Daoy (cell line): ENCODE data around the gene RBCK1. TPM values are rescaled to one million over a fixed set of nuclear protein-coding genes. Genes with fewer than 3 reads are reported as not detected.
A peak's percentile ranks its signal among the peaks of the same experiment; 100 is the strongest.
"Not testable (repeated sequence)": the region's sequence is repeated elsewhere in the genome, so short reads cannot be mapped to it uniquely, and the experiment has no call there.

Experiments used
- DNase-seq: peaks from one replicate; pipeline ENCODE4 v3.0.0-alpha.2; 2015; ENCODE audit warnings: low read depth
- total RNA-seq: library from RNA; depleted of rRNA; stranded (reverse); fragments of >200 nt; shearing (Covaris generic); gene quantifications from 2 replicates; pipeline ENCODE4 v1.2.3, GENCODE V29; 2014

Gene RBCK1
- total RNA-seq, 1 experiment from 2014 or later = 42.9 TPM

DNA sequence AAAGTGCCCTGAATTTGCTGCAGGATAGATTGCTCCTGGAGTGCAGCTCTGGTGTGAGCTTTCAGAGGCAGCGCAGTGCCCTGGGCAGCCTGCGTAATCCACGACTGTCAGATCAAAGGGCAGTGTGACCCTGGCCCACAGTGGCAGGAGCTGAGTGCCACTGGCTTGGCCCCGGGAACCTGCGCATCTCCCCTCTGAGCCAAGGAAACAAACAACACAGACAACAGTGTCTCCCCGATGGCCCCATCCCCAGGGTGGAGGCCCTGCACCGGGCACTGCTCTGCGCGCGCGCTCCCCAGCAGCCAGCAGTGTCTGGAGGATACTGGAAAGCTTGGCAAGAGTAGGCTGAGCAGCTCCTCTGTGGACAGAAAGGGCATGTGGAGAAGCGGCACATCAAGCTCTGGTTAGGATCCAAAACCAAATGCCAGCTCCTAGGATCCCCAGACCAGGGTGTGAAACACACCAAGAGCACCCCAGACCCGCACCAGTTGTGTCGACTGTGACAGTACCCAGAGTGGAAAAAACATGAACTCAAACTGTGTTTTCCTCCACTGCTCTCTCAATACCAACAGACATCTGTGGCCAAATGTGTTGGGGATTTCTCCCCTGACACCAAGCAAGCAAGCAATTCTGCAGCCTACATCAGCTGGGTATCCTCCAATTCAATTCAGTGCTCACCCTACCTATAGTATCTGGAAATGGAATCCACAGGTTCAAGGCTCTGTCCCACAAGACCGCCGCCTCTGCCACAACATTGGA, 26.7 kb downstream of the RBCK1 start:
- DNase-seq = no peak

DNA sequence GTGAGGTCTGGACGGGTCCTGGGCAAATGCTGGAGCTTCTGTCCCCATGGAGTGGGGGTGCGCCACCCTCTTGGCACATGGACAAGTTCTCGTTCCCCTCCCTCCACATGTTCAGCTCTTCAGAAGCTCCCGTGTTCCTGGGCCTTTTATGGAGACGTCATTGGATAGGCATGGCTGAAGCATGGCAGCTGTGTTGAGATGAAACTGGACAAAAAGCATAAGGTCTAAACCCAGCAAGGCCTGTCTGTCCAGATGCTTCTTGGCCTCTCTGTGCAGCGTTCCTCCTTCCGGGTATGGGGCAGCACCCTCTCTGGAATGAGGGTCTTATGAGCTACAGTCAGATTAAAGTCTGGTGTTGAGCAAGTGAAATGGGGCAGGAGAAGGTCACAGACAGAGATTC, 27.5 kb downstream of the RBCK1 start:
- no peak for DNase-seq

DNA sequence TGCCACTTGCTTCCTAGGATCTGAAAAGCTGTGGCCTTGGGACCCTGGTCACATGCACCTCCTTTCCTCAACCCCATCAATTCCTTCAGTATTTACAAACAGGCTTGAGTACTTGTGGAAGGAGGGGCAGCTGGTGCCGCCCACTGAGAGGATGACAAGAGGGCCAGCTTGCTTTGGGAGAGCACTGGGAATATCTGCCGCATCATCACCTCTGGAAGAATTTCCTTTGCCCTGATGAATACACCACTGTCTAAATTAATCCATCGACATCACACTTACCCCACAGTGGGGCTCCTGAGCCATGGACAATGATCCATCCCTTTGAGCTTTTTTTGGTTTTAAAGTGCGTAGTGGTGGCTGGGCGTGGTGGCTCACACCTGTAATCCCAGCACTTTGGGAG, 28.4 kb downstream of the RBCK1 start:
- no peak for DNase-seq

DNA sequence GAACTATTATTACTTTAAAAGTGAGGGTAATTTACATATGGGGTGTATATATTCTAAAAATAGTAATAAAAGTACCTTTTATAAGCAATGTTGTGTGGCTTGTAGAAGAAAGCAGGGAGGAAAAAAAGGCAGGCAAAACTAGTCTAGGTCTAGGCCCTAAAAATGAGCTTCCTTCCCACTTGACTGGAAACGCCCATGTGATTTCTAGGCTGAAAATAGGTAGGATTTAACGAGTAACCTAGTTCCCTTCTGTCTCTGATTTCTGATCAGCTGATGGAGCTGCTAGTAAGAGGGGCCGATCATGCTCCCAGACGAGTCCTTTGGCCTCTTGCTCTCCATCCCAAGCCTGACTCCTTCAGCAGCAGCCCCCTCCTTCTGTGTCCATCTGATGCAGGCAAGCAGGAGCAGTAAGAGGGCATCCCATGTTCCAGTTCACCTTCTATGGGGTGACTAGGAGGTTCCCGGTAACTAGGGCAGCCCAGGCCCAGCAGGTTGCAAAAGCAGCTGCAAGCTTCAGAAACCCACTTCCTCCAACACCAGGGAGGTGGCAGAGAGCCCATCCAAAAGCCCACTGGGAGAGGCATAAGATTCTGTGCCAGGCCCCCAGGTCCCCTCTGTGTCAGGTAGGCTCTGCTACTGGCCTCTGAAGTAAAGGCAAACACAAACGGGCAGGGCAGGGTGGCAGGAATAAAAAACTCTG, 29.8 kb downstream of the RBCK1 start:
- no peak for DNase-seq

DNA sequence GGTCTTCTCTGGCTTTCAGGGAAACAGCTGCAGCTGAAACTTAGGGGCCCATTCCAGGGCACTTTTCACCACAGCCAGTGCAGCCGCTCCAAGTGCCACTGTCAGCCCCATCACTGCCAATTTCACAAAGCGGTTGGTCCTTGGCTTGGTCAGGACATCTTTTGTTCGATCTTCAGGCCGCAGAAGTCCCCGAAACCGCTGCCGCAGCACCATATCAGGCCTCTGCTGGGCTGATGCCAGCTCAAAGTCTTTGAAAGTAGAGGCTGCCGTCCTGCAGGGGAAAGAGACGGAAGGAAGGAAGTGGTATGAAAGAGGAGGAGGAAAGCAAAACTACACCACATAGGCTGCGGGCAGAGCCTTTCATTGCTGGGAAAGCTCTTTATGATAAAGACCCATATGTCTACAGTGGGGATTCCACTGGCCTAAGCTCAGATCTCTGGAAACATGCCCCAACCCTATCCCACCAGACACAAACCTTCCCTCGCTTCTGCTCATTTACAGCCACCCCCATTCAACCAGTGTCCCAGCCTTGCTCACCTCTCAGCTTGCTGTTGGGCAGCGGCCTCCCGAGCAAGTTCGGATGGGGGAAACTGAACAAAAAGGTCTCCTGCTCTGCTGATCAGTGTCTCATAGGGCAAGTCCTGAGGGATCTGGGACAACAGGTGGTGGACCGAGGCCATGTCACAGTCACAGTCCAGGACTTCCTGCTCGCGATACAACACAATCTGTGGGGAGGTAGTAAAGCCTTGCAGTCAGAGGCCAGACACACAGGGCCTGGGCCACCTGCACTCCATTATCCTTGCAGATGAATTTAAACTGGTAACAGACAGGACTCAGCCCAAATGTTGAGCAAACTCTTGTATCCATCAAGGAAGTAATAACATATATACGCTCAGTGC, 30.7 kb downstream of the RBCK1 start:
- DNase-seq = no peak

DNA sequence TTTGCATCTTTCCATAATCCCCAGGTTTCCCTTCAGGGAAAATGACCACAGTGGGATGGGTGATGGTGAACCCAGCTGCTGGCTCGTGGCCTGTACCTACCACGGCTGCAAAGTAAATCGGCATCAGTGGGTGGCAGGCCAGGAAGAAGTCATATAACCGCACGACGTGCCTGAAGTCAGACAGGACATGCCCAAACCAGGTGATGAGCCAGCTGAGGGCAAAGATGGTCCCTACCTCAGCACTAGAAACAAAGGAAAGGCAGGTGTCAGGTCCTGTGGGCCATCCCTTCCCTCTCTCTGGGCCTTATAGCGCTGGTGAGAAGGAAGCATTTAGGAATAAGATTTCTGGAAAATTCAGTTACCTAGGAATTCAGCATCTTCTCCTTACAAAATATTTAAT, 32.0 kb downstream of the RBCK1 start:
- DNase-seq = no peak

DNA sequence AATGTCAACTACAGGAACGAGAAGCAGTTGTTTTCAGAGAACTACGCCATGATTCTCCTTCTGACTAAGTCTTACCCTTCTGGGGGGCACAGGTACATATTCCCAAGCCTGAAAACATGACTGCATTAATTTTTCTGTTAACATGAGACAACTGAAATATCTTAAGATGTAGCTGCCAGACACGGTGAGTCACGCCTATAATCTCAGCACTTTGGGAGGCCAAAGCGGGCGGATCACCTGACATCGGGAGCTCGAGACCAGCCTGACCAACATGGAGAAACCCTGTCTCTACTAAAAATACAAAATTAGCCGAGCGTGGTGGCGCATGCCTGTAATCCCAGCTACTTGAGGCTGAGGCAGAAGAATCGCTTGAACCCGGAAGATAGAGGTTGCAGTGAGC, 32.5 kb downstream of the RBCK1 start:
- DNase-seq = peak; percentile 33

DNA sequence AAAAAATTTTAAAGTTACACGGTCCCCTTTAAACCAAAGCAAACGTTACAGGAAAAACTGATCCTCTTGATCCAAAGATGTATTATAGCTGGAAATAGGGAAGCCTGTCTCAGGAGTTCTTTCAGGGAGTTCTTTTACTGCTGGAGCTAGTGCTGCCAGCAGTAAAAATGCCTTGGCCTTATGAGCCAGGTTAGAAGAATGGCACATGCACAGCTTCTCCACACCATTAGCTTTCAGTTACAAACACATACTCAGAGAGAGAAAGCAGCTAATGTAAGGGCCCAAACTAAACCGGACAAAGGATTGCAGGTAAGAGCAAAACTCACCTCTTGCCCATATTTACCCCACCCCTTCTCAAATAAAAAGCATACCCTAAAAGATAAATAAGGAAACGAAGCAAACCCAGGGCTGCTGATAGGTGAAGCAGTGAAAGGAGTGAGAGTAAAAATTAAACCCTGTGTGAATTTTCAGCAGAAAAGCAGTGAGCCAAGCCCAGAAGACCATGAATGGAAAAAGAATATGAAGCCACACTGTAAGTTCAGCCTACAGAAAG, 35.2 kb downstream of the RBCK1 start:
- no peak for DNase-seq

DNA sequence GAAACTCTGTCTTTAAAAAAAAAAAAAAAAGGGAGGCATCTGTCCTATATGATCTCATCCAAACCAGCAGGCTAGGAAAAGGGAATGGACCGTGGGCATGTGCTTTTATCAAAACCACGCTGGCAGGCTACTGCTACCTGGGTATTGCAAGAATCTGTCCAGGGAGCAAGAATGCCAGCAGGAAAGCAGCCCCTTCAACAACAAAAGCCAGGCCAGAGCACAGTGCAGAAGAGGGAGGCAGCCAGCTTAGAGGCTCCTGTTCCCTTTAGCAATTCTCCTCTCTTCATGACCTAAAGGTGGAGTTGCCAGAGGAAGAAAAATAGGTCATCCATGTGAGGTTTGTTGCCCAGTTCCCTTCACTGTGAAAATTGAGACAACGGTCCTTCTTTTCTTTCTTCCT, 36.0 kb downstream of the RBCK1 start:
- DNase-seq = no peak

DNA sequence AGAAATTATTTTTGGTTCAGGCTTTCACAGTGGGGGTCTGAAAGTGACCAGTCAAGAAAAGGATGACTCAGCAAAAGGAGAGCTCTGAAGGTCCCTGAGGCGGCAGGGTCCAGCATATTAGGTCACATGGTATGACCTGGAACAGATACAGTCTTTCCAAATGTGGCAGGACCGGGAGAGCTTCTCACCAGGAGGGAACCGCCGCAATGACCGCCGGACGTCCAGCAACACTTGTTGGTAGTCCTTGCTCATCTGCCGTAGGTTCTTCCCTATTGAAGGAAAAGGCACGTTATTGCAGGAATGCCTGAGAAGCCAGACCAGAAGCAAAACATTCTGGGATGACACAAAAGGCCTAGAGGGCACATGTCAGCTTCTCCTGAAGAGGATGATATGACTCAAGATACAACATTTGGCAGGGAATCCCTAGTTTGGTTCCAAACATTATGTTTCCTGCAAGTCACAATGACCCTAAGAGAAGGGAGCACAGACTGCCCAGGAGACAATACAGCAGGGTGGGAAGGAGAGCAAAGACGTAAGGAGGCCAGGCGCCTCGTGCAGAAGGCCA, 36.8 kb downstream of the RBCK1 start:
- DNase-seq = no peak

DNA sequence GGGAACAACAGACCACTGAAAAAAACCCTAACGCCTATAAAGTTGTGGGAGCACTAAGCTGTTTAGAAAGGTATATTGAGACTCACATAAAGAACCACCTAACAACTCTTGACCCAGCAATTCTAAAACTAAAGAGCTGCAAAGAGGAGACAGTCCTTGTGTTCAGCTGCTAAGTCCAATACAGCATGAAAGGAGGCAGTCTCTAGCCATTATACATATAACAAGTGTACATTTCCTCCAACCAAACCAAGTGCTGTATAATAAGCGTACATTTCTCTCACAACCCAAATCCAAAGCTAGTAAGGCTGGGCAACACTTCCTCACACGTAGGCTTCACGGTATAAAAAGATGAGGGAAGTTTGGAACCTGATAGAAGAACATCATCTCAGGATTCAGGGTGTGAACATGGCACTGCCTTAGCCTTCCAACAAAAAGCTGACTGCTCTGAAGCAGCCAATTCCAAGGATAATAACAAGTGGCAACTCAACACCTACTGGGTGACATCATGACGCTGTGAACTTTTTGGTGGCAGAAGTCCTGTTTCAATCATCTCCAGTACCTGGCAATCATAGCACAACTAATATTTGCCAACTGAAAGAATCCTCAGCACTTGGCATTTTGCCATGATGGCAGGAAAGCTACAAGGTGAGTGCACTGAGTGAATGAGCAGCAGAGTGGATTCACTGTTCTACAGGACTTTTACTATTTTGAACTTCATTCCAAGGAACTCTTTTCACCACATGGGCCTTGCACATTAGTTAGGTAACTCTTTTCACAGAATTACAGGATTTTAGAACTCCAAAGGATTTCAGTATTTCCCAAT, 37.6 kb downstream of the RBCK1 start:
- no peak for DNase-seq

DNA sequence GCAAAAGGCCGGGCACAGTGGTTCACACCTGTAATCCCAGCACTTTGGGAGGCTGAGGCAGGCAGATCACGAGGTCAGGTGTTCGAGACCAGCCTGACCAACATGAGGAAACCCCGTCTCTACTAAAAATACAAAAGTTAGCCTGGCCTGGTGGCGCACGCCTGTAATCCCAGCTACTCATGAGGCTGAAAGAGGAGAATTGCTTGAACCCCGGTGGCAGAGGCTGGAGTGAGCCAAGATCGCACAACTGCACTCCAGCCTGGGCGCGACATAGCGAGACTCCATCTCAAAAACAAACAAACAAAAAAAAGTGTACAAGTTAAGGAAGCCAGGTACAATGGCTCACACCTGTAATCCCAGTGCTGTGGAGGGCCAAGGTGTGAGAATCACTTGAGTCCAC, 43.9 kb downstream of the RBCK1 start:
- not testable (repeated sequence) for DNase-seq

DNA sequence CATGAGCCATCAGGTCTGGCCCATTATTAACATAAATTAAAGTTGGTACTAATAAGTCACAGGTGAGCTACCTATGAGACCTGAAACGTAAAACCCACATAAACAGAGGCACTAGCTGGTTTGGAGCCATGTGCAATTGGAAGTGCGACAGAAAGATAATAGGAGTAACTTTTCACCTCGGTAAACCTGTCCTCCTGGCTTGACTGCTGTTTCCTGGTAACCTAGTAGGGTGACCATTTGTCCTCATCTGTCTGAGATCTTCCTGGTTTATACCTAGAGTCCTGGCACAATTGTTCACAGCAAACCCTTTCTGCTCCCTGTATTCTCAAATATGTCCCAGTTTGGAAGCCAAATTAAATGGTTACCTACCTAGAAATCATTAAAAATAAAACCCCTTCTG, 46.9 kb downstream of the RBCK1 start:
- DNase-seq = no peak

DNA sequence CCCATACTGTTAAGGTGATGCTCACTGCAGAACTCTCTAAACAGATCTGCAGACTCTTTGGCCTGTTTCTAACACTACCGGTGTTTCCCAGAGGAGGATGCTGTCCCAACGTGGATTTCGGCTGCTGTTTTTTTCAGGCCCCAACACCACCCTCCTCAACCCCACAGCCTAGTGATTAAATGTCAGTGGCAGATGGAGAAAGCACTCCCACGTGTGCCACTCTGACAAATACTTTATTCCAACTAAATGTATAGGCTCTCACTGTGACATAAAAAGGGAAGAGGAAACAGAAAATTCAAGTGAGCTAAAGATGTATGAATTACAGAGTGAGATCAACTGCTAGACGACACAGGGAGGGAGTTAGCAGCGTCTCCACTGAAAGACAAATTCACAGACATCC, 50.7 kb downstream of the RBCK1 start:
- no peak for DNase-seq

DNA sequence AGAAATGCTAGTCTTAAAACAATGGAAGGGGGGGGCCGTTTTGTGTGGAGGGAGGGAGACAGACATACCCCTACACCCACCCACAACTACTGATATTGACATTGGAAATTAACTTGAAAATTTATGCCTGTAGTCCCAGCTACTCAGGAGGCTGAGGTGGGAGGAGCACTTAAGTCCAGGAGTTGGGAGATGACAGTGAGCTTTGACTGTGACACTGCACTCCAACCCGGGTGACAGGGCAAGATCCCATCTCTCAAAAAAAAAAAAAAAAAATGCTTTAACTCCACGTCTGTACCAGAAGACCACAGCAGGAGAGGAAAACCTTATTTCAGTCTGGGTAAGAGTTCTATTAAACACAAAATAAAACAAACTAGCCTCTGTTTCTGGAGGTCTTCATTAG, 52.1 kb downstream of the RBCK1 start:
- DNase-seq = no peak

DNA sequence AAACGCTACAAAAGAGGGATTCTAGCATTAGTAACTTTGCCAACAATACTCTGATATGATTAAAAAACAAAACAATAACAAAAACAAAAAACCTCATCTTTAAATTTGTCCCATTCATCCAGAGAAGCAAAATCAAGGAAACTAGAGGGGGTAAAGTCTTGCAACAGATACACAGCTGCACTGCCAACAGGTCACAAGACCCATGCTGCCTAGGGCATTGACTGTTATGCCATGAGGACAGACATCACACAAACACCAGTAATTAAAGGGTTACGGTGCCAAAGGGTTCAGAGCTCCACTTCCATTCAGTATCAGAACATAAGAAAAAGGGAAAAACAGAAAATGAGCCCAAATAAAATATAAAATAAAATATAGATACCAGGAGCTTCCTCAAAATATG, 52.6 kb downstream of the RBCK1 start:
- no peak for DNase-seq

DNA sequence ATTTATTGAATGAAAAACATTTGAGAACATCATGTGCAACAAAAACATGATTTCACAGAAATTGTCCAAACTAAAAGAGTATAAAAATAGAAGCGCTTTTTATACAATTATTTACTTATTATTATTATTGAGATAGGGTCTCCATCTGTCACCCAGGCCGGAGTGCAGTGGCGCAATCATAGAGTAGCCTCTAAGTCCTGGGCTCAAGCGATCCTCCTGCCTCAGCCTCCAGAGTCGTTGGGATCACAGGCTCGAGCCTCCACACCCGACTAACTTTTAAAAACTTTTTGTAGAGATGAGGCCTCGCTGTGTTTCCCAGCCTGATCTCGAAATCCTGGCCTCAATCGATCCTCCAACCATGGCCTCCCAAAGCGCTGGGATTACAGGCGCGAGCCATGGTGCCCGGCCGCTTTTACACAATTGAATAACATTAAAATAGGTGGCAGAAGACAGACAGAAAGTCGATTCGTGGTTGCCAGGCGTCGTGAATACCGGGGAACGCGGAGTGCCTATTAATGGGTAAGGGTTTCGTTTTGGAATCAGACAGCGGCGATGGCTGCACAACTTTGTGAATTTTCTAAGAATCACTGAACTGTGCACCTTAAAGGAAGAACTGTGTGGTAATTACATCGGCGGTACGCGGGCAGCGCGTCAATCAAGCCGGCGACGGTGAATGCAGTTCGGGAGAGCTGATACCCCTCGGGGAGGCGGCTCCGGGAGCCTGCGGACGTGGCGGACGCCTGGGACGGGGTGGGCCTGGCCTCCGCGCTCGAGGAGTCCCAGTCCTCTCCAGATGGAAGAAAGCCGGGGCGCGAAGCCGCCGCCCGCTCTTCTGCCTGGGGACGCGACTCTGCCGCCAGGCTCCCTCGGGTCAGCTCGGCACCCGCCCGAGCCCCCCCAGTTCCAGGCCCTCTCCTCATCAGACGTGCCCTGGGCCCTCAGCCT, 53.4 kb downstream of the RBCK1 start:
- peak; percentile 58 for DNase-seq

DNA sequence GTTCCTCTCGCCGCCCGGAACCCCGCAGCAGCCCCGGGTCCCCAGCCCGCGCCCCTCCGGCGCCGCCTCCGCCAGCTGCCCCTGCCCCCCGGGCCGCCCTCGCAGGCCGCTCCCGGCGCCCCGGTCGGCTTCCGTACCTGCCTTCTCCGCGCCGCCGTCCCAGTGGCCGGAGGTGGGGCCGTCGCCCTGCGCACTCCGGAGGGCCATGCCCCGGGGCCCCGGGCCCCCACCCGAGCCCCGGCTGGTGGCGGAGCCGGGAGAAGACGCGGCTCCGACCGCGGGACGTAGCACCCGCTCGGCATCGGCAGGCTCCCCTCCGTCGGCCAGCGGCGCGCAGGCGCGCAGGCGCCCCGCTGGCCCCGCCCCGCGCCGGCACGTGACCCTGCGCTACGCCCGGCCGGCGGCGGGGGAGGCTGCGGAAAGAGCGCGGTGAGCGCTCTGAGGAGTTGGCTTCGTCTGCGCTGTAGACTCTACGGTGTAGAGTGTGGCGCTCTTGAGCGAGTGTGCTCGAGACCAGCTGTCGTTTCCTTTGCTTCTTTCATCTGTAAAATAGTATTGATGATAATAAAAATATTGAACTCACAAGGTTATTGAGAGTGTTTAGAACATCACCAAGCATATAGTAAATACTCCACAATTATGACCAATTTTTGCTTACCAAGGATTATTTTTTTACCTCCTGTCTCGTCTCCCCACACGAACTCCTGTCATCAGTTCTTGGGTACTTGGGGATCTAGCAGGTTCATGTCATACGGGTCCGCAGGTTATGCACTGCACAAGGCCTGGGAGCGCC, 54.3 kb downstream of the RBCK1 start, which contains the start of gene TBC1D20:
Gene TBC1D20 (minus strand): TSS at position 335 of the 793 bp plus-strand sequence. CDS start 128 bp downstream, at position 207.
- peak; percentile 91 for DNase-seq

DNA sequence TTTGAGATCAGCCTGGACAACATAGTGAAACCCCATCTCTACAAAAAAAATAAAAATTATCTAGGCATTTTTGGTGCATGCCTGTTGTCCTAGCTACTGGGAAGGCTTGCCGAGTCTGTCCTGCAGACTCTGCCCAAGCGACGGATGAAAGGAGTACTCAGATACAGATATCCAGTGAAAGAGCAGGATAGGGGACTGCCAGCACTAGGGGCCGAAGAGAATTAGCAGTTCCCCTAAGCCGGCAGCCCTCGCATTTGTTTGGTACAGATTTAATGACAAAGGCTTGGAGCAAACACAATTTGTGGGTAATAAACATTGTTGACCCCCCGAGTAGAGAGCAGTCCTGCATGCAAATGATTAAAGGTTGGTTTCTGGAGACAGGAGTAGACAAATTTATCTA, 59.7 kb downstream of the RBCK1 start:
- DNase-seq = no peak
